ENCODE results near the gene CDKL4. TPM values are rescaled to one million over a fixed set of nuclear protein-coding genes. Genes with fewer than 3 reads are reported as not detected.
"Not testable (repeated sequence)": the region's sequence is repeated elsewhere in the genome, so short reads cannot be mapped to it uniquely, and the experiment has no call there.

The CDKL4 gene
- total and polyA plus RNA-seq, 10 donors, result 0.22 to 1.8 (median 0.95) TPM; not detected in 3

DNA sequence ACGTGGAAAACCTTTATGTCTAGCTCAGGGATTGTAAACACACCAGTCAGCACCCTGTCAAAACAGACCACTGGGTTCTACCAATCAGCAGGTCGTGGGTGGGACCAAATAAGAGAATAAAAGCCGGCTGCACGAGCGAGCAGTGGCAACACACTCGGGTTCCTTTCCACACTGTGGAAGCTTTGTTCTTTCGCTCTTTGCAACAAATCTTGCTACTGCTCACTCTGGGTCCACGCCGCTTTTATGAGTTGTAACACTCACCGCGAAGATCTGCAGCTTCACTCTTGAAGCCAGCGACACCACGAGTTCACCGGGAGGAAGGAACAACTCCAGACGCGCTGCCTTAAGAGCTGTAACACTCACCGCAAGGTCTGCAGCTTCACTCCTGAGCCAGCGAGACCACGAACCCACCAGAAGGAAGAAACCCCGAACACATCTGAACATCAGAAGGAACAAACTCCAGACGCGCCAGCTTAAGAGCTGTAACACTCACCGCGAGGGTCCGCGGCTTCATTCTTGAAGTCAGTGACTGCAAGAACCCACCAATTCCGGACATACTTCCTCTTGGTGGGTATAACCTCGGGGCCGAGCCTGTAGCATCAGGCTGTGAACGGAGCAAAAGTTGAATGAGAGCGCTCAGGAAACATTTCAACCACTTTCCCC is 1.3 kb upstream of the CDKL4 start:
- peak; percentile 72 for DNase-seq
- peak overlapping the region in 4 of 8 donors; percentile 7 to 33 (median 23) for H3K27ac ChIP-seq
- peak in 2 of 3 donors; percentile 32 to 80 for TF ChIP-seq POLR2AphosphoS5 (IDR thresholded peaks at IDR 0.05)
- H3K9me3 ChIP-seq; H3K36me3 ChIP-seq; H3K27me3 ChIP-seq (replicated peaks in 1 of 7); intact Hi-C loops (cut with DNase I; ENCODE audit: low total_unique reads): not testable (repeated sequence)
- H3K4me1 ChIP-seq, result peaks cover 0 to 11% (median 4%) of the 10 kb centered on the region in 6 donors
- H3K4me3 ChIP-seq, result peak overlapping the region in 5 of 8 donors; percentile 9 to 65 (median 21)
- 52 to 83% (median 62%) methylated on average over 31 of the region's 31 CpGs for WGBS, 5 donors

DNA sequence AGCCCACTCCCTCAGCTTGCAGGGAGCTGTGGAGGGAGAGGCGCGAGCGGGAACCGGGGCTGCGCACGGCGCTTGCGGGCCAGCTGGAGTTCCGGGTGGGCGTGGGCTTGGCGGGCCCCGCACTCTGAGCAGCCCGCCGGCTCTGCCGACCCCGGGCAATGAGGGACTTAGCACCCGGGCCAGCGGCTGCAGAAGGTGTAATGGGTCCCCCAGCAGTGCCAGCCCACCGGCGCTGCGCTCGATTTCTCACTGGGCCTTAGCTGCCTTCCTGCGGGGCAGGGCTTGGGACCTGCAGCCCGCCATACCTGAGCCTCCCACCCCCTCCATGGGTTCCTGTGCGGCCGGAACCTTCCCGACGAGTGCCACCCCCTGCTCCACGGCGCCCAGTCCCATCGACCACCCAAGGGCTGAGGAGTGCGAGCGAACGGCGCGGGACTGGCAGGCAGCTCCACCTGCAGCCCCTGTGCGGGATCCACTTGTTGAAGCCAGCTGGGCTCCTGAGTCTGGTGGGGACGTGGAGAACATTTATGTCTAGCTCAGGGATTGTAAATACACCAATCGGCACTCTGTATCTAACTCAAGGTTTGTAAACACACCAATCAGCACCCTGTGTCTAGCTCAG is 582 bp upstream of the CDKL4 start:
- Histone ChIP-seq H3K4me3 (peak overlapping the region in 4 of 8 donors; percentile 20 to 65 (median 34)), H3K4me1 (peaks cover 0 to 11% (median 4%) of the 10 kb centered on the region in 6 donors)
- H3K36me3 ChIP-seq; H3K9me3 ChIP-seq; intact Hi-C loops (cut with DNase I; ENCODE audit: low total_unique reads); DNase-seq; H3K27ac ChIP-seq; H3K27me3 ChIP-seq (replicated peaks in 1 of 7): not testable (repeated sequence)
- 91 to 98% (median 96%) methylated on average over 23 to 39 of the region's 39 CpGs for WGBS, 5 donors

DNA sequence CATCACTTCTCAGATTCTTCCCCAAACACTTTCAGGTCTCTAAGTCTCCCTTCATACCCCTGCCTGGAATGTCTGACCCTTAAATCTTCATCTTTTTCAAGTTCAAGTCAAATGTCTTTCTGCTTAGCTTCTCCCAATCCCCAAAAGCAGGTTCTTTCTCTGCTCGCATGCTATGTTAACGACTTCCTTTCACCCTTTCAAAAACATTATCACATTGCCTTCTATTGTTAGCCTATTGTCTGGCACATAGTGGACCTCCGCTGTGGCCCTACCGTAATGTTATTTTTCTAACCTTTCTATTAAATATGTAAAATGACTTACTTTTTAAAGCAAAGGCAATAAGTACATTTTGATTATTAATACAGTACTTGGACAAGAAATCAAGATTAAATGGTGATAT is 2.2 kb downstream of the CDKL4 start:
- intact Hi-C loops (cut with DNase I; ENCODE audit: low total_unique reads), result no loop called here
- Histone ChIP-seq H3K27ac (no peak overlapping the region), H3K27me3 (replicated peaks in 1 of 7) (no peaks in the 10 kb centered on the region), H3K4me3 (no peak overlapping the region), H3K4me1 (peaks cover 0 to 11% (median 4%) of the 10 kb centered on the region in 6 donors), H3K9me3 (peaks cover 0 to 6% (median 2%) of the 10 kb centered on the region in 8 donors), H3K36me3 (no peaks in the 10 kb centered on the region)
- TF ChIP-seq POLR2AphosphoS5 (IDR thresholded peaks at IDR 0.05), result no peak
- TF ChIP-seq POLR2A (IDR thresholded peaks at IDR 0.05), result no peak
- TF ChIP-seq, protein P1, sequence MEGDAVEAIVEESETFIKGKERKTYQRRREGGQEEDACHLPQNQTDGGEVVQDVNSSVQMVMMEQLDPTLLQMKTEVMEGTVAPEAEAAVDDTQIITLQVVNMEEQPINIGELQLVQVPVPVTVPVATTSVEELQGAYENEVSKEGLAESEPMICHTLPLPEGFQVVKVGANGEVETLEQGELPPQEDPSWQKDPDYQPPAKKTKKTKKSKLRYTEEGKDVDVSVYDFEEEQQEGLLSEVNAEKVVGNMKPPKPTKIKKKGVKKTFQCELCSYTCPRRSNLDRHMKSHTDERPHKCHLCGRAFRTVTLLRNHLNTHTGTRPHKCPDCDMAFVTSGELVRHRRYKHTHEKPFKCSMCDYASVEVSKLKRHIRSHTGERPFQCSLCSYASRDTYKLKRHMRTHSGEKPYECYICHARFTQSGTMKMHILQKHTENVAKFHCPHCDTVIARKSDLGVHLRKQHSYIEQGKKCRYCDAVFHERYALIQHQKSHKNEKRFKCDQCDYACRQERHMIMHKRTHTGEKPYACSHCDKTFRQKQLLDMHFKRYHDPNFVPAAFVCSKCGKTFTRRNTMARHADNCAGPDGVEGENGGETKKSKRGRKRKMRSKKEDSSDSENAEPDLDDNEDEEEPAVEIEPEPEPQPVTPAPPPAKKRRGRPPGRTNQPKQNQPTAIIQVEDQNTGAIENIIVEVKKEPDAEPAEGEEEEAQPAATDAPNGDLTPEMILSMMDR (IDR thresholded peaks at IDR 0.05 in 8 of 11, conservative IDR thresholded peaks at IDR 0.05 in 3 of 11), result no peak
- no peak for DNase-seq
- WGBS, 5 donors, result 74 to 85% (median 78%) methylated on average over 4 of the region's 4 CpGs

DNA sequence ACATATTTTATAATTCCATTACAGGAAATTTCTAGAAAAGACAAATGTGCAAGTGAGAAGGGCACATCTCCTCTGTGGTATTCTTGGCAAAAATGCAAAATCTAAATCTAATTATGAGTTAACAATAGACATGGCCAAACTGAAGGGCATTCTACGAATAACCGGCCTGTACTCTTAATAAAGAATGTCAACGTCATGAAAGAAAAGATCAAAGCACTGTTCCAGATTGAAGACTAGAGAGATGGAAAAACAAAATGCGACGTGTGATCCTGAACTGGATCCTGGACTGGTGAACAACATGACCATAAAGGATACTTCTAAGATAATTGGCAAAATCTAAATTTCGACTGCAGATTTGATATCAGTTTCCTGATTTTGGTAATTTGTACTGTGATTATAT is 3.0 kb downstream of the CDKL4 start:
- 85 to 97% (median 93%) methylated on average over 6 of the region's 6 CpGs for WGBS, 5 donors
- DNase-seq, result no peak
- peaks cover 0 to 13% (median 5%) of the 10 kb centered on the region in 8 donors for H3K9me3 ChIP-seq
- H3K36me3 ChIP-seq, result no peaks in the 10 kb centered on the region
- H3K4me1 ChIP-seq, result peaks cover 0 to 11% (median 4%) of the 10 kb centered on the region in 6 donors
- H3K27ac ChIP-seq, result no peak overlapping the region
- intact Hi-C loops (cut with DNase I; ENCODE audit: low total_unique reads), result no loop called here
- no peak overlapping the region for H3K4me3 ChIP-seq
- TF ChIP-seq POLR2A (IDR thresholded peaks at IDR 0.05) (no peak), POLR2AphosphoS5 (IDR thresholded peaks at IDR 0.05) (no peak)
- TF ChIP-seq, protein P1 (IDR thresholded peaks at IDR 0.05 in 8 of 11, conservative IDR thresholded peaks at IDR 0.05 in 3 of 11), result no peak
- H3K27me3 ChIP-seq (replicated peaks in 1 of 7), result no peaks in the 10 kb centered on the region

DNA sequence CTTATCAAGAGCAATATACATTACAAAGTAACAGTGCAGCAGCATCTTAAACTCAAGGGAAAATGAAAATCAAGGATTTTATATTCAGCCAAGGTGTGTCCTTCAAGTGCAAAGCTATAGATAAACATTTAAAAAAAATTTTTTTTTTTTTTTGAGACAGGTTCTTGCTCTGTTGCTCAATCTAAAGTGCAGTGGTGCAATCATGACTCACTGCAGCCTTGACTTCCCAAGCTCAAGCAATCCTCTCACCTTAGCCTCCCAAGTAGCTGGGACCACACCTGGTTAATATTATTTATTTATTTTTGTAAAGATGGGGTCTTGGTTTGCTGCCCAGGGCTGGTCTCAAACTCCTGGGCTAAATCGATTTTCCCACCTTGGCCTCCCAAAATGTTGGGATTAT is 9.0 kb downstream of the CDKL4 start:
- WGBS, 5 donors, result 92 to 100% (median 96%) methylated on average over 1 of the region's 1 CpG

More for the DNA sequence above, 9.0 kb downstream of the CDKL4 start:
- TF ChIP-seq POLR2AphosphoS5 (IDR thresholded peaks at IDR 0.05) (no peak), POLR2A (IDR thresholded peaks at IDR 0.05) (no peak)
- TF ChIP-seq, protein P1 (IDR thresholded peaks at IDR 0.05 in 8 of 11, conservative IDR thresholded peaks at IDR 0.05 in 3 of 11), result no peak
- peaks cover 0 to under 1% (median 0%) of the 10 kb centered on the region in 6 donors for H3K4me1 ChIP-seq
- H3K4me3 ChIP-seq, result no peak overlapping the region
- intact Hi-C loops (cut with DNase I; ENCODE audit: low total_unique reads), result loop anchor here (5.0 kb wide), 1 partner anchor 287 kb away; no protein-coding TSS in a partner anchor
- DNase-seq, result no peak
- H3K27ac ChIP-seq, result no peak overlapping the region
- no peaks in the 10 kb centered on the region for H3K27me3 ChIP-seq (replicated peaks in 1 of 7)
- H3K9me3 ChIP-seq, result peaks cover 0 to 18% (median 5%) of the 10 kb centered on the region in 8 donors
- H3K36me3 ChIP-seq, result no peaks in the 10 kb centered on the region

Measured in spleen (tissue), 11 donors.